ENCODE measurements around the gene GYG1. TPM values are rescaled to one million over a fixed set of nuclear protein-coding genes. Genes with fewer than 3 reads are reported as not detected.

GYG1 gene
- total and polyA plus RNA-seq, 2 of the 8 experiments (the other 6 are each of a cell fraction or from before 2014, with no cell fraction given): 19.4 to 34.2 TPM

GRCh38 chr3:149005416-149005815 is 14.1 kb downstream of the GYG1 start:
- no peak overlapping the region for H4K8ac ChIP-seq (ENCODE audit: extremely low read depth, insufficient read depth, low read length)
- ChIA-PET POLR2A (ENCODE audit: partially characterized antibody) (no interaction called here), CTCF (ENCODE audit: partially characterized antibody) (no interaction called here)
- DNase-seq (ENCODE audit: low read depth in 1 of 2, low spot score in 2 of 2) (no peak), FAIRE-seq (no peak)
- no peak overlapping the region for H3K4me3 ChIP-seq (ENCODE audit: extremely low read depth in 1 of 4, insufficient read depth in 2 of 4, low read depth in 3 of 4, low read length in 4 of 4)
- no peak overlapping the region for H3K27ac ChIP-seq (ENCODE audit: low read depth, low read length)
- no peak overlapping the region for H2AK5ac ChIP-seq (ENCODE audit: low read depth, low read length)
- no peak overlapping the region for H3K56ac ChIP-seq (replicated peaks; ENCODE audit: insufficient read length, low read depth, low read length)
- no peak overlapping the region for H4K5ac ChIP-seq (ENCODE audit: insufficient read length, low read depth, low read length)
- H2BK12ac ChIP-seq (ENCODE audit: low read depth, low read length): no peak overlapping the region
- H3K4ac ChIP-seq (replicated peaks; ENCODE audit: insufficient read length, low read depth, low read length): no peak overlapping the region
- no peak overlapping the region for H4K91ac ChIP-seq (replicated peaks; ENCODE audit: insufficient read length, low read length)
- H2BK120ac ChIP-seq (replicated peaks; ENCODE audit: low read depth, low read length): no peak overlapping the region
- no peak overlapping the region for H3K23ac ChIP-seq (ENCODE audit: insufficient read length)
- H3K36me3 ChIP-seq (ENCODE audit: control insufficient read depth in 2 of 4, insufficient read depth in 4 of 4, low read length in 3 of 4): peaks cover 0 to 13% (median 5%) of the 10 kb centered on the region in 4 experiments; a peak in 4 of 8 replicates
- H3K4me2 ChIP-seq (ENCODE audit: insufficient read depth in 1 of 2, low read depth in 2 of 2, low read length in 2 of 2): no peak overlapping the region
- no peak for TF ChIP-seq CHD1 (IDR thresholded peaks at IDR 0.05; ENCODE audit: low read depth, low read length)
- TF ChIP-seq SP4 (IDR thresholded peaks at IDR 0.05; ENCODE audit: low read length): no peak
- TF ChIP-seq TBP (IDR thresholded peaks at IDR 0.05; ENCODE audit: low read depth, low read length): no peak
- H3K27me3 ChIP-seq (replicated peaks in 1 of 4; ENCODE audit: control insufficient read depth in 3 of 4, extremely low read depth in 1 of 4, insufficient read depth in 3 of 4, low read length in 3 of 4): no peaks in the 10 kb centered on the region
- no peak overlapping the region for H3K9ac ChIP-seq (replicated peaks in 1 of 4; ENCODE audit: extremely low read depth in 1 of 4, low read depth in 3 of 4, low read length in 3 of 4)
- no peak overlapping the region for H2BK5ac ChIP-seq (ENCODE audit: low read depth, low read length)
- 83% methylated on average over 1 of the region's 1 CpG; no CpG with 5 or more reads in 1 of the 2 experiments for WGBS, 2 experiments (ENCODE audit: extremely low coverage in 1 of 2, insufficient coverage in 1 of 2, insufficient read length in 1 of 2, insufficient replicate concordance in 2 of 2, low coverage in 1 of 2, low lambda C conversion rate in 2 of 2, missing lambda C conversion rate in 1 of 2)
- peaks cover 0 to 9% (median 2%) of the 10 kb centered on the region in 4 experiments; a peak in 2 of 7 replicates for H3K4me1 ChIP-seq (replicated peaks in 1 of 4; ENCODE audit: control insufficient read depth in 3 of 4, insufficient read depth in 4 of 4, low read length in 3 of 4)
- H3K18ac ChIP-seq (ENCODE audit: extremely low read depth, low read length): no peak overlapping the region
- H2BK15ac ChIP-seq (ENCODE audit: low read length): no peak overlapping the region
- no peaks in the 10 kb centered on the region for H3K79me2 ChIP-seq (ENCODE audit: control insufficient read depth in 1 of 2, insufficient read depth in 2 of 2, low read length in 2 of 2)
- H4K20me1 ChIP-seq (replicated peaks in 1 of 2; ENCODE audit: control insufficient read depth in 1 of 2, insufficient read depth in 2 of 2, low read length in 2 of 2): no peaks in the 10 kb centered on the region
- H3K14ac ChIP-seq (ENCODE audit: insufficient read length): no peak overlapping the region
- H3K23me2 ChIP-seq (ENCODE audit: low read depth, low read length): no peaks in the 10 kb centered on the region
- H2AFZ ChIP-seq (ENCODE audit: low read length): no peak overlapping the region
- no peaks in the 10 kb centered on the region for H3K9me3 ChIP-seq (ENCODE audit: insufficient read depth in 2 of 2, low read depth in 1 of 2, low read length in 1 of 2)
- no peak overlapping the region for H2BK20ac ChIP-seq (ENCODE audit: low read length)
- H3K79me1 ChIP-seq (ENCODE audit: low read depth, low read length): no peaks in the 10 kb centered on the region
